ENCODE data around the gene PTPRK. TPM values are rescaled to one million over a fixed set of nuclear protein-coding genes. Genes with fewer than 3 reads are reported as not detected.
"Not testable (repeated sequence)": the region's sequence is repeated elsewhere in the genome, so short reads cannot be mapped to it uniquely, and the experiment has no call there.

The PTPRK gene
- total and polyA plus RNA-seq, 4 donors: 12.1 to 61.2 (median 29.1) TPM

GRCh38 chr6:127980996-127981395 is 539.4 kb downstream of the PTPRK start:
- Histone ChIP-seq H3K27ac (ENCODE audit: low read depth in 1 of 2, low read length in 2 of 2) (no peak overlapping the region), H3K27me3 (ENCODE audit: control insufficient read depth in 4 of 4, insufficient read depth in 4 of 4, low read length in 3 of 4) (no peaks in the 10 kb centered on the region), H3K36me3 (ENCODE audit: control insufficient read depth in 4 of 4, insufficient read depth in 3 of 4, low read depth in 1 of 4, low read length in 3 of 4) (peaks cover 5 to 50% (median 27%) of the 10 kb centered on the region in 4 donors), H3K4me3 (ENCODE audit: low read depth in 1 of 3, low read length in 3 of 3) (no peak overlapping the region), H3K9ac (ENCODE audit: low read depth in 1 of 2, low read length in 2 of 2) (no peak overlapping the region), H3K9me3 (ENCODE audit: control insufficient read depth in 4 of 4, low read length in 3 of 4) (no peaks in the 10 kb centered on the region), H3K4me1 (ENCODE audit: control insufficient read depth in 4 of 4, insufficient read depth in 4 of 4, low read length in 3 of 4) (no peaks in the 10 kb centered on the region)
- TF ChIP-seq FOXA2 (IDR thresholded peaks at IDR 0.05) (no peak), ZBTB33 (IDR thresholded peaks at IDR 0.05) (no peak), REST (IDR thresholded peaks at IDR 0.05) (no peak)
- 92% methylated on average over 5 of the region's 5 CpGs for WGBS
- no peak for DNase-seq (ENCODE audit: low spot score)

- H3K9ac ChIP-seq (ENCODE audit: low read depth in 1 of 2, low read length in 2 of 2); H3K9me3 ChIP-seq (ENCODE audit: control insufficient read depth in 4 of 4, low read length in 3 of 4); H3K27ac ChIP-seq (ENCODE audit: low read depth in 1 of 2, low read length in 2 of 2); DNase-seq (ENCODE audit: low spot score); H3K27me3 ChIP-seq (ENCODE audit: control insufficient read depth in 4 of 4, insufficient read depth in 4 of 4, low read length in 3 of 4); H3K4me3 ChIP-seq (ENCODE audit: low read depth in 1 of 3, low read length in 3 of 3); H3K4me1 ChIP-seq (ENCODE audit: control insufficient read depth in 4 of 4, insufficient read depth in 4 of 4, low read length in 3 of 4): not testable (repeated sequence)
- peaks cover 3 to 42% (median 24%) of the 10 kb centered on the region in 4 donors for H3K36me3 ChIP-seq (ENCODE audit: control insufficient read depth in 4 of 4, insufficient read depth in 3 of 4, low read depth in 1 of 4, low read length in 3 of 4)
- 87% methylated on average over 2 of the region's 2 CpGs for WGBS
These were observed 542.2 kb downstream of the PTPRK start for GRCh38 chr6:127978185-127978584.

GRCh38 chr6:127976796-127977195 is 543.6 kb downstream of the PTPRK start:
- 97% methylated on average over 4 of the region's 4 CpGs for WGBS
- H3K9ac ChIP-seq (ENCODE audit: low read depth in 1 of 2, low read length in 2 of 2): no peak overlapping the region
- no peaks in the 10 kb centered on the region for H3K4me1 ChIP-seq (ENCODE audit: control insufficient read depth in 4 of 4, insufficient read depth in 4 of 4, low read length in 3 of 4)
- peaks cover 5 to 44% (median 27%) of the 10 kb centered on the region in 4 donors for H3K36me3 ChIP-seq (ENCODE audit: control insufficient read depth in 4 of 4, insufficient read depth in 3 of 4, low read depth in 1 of 4, low read length in 3 of 4)
- no peak overlapping the region for H3K4me3 ChIP-seq (ENCODE audit: low read depth in 1 of 3, low read length in 3 of 3)
- H3K9me3 ChIP-seq (ENCODE audit: control insufficient read depth in 4 of 4, low read length in 3 of 4): no peaks in the 10 kb centered on the region
- no peak for DNase-seq (ENCODE audit: low spot score)
- H3K27ac ChIP-seq (ENCODE audit: low read depth in 1 of 2, low read length in 2 of 2): no peak overlapping the region
- no peaks in the 10 kb centered on the region for H3K27me3 ChIP-seq (ENCODE audit: control insufficient read depth in 4 of 4, insufficient read depth in 4 of 4, low read length in 3 of 4)
- TF ChIP-seq RXRA (IDR thresholded peaks at IDR 0.05) (no peak), CTCF (IDR thresholded peaks at IDR 0.05; ENCODE audit: low read depth, low read length, missing input control) (no peak), FOXA2 (IDR thresholded peaks at IDR 0.05) (no peak), GABPA (IDR thresholded peaks at IDR 0.05 in 1 of 2, conservative IDR thresholded peaks at IDR 0.05 in 1 of 2) (no peak), MAX (IDR thresholded peaks at IDR 0.05) (no peak), HNF4G (IDR thresholded peaks at IDR 0.05) (no peak), YY1 (IDR thresholded peaks at IDR 0.05) (no peak), RAD21 (IDR thresholded peaks at IDR 0.05) (no peak), REST (IDR thresholded peaks at IDR 0.05) (no peak), ZBTB33 (IDR thresholded peaks at IDR 0.05) (no peak), NR2F2 (IDR thresholded peaks at IDR 0.05) (no peak), FOXA1 (IDR thresholded peaks at IDR 0.05) (no peak), ATF3 (IDR thresholded peaks at IDR 0.05) (no peak), EGR1 (IDR thresholded peaks at IDR 0.05; ENCODE audit: low read depth in 2 of 2) (no peak)

Measured in liver (tissue), 9 donors.